Measurements from ENCODE around the gene PLAC1. TPM values are rescaled to one million over a fixed set of nuclear protein-coding genes. Genes with fewer than 3 reads are reported as not detected.

Gene PLAC1
- not detected for polyA plus RNA-seq (2012; ENCODE audit: insufficient read depth, insufficient read length)

GRCh38 chrX:134658002-134658759 is at the start of gene PLAC1:
PLAC1 (minus strand) TSS chrX:134658471; CDS start chrX:134566682, 91,789 bp downstream.
- H3K4me3 ChIP-seq (ENCODE audit: low read length), result no peak within 1 kb of the TSS
- DNase-seq (ENCODE audit: low read depth, low spot score), result no peak

GRCh38 chrX:134706138-134706537 is 47.9 kb upstream of the PLAC1 start:
- DNase-seq (ENCODE audit: low read depth, low spot score), result no peak
- no peak overlapping the region for H3K4me3 ChIP-seq (ENCODE audit: low read length)

- no peak for DNase-seq (ENCODE audit: low read depth, low spot score)
- H3K4me3 ChIP-seq (ENCODE audit: low read length), result no peak overlapping the region
These were observed 37.7 kb upstream of the PLAC1 start for GRCh38 chrX:134695999-134696398.

GRCh38 chrX:134694333-134695322 is 36.4 kb upstream of the PLAC1 start:
- no peak overlapping the region for H3K4me3 ChIP-seq (ENCODE audit: low read length)
- DNase-seq (ENCODE audit: low read depth, low spot score), result no peak

GRCh38 chrX:134693644-134694043 is 35.4 kb upstream of the PLAC1 start:
- no peak for DNase-seq (ENCODE audit: low read depth, low spot score)
- no peak overlapping the region for H3K4me3 ChIP-seq (ENCODE audit: low read length)

- no peak overlapping the region for H3K4me3 ChIP-seq (ENCODE audit: low read length)
- no peak for DNase-seq (ENCODE audit: low read depth, low spot score)
These were observed 34.7 kb upstream of the PLAC1 start for GRCh38 chrX:134692990-134693389.

GRCh38 chrX:134692233-134692632 is 34.0 kb upstream of the PLAC1 start:
- no peak overlapping the region for H3K4me3 ChIP-seq (ENCODE audit: low read length)
- no peak for DNase-seq (ENCODE audit: low read depth, low spot score)

- H3K4me3 ChIP-seq (ENCODE audit: low read length), result no peak overlapping the region
- no peak for DNase-seq (ENCODE audit: low read depth, low spot score)
These were observed 33.2 kb upstream of the PLAC1 start for GRCh38 chrX:134691453-134691852.

- no peak overlapping the region for H3K4me3 ChIP-seq (ENCODE audit: low read length)
- no peak for DNase-seq (ENCODE audit: low read depth, low spot score)
These were observed 30.6 kb upstream of the PLAC1 start for GRCh38 chrX:134688839-134689238.

- DNase-seq (ENCODE audit: low read depth, low spot score), result no peak
- H3K4me3 ChIP-seq (ENCODE audit: low read length), result no peak overlapping the region
These were observed 30.0 kb upstream of the PLAC1 start for GRCh38 chrX:134688031-134688823.

- DNase-seq (ENCODE audit: low read depth, low spot score), result no peak
- H3K4me3 ChIP-seq (ENCODE audit: low read length), result no peak overlapping the region
These were observed 27.4 kb upstream of the PLAC1 start for GRCh38 chrX:134685668-134686067.

GRCh38 chrX:134684956-134685355 is 26.7 kb upstream of the PLAC1 start:
- no peak overlapping the region for H3K4me3 ChIP-seq (ENCODE audit: low read length)
- DNase-seq (ENCODE audit: low read depth, low spot score), result no peak

GRCh38 chrX:134683351-134684005 is 25.2 kb upstream of the PLAC1 start:
- DNase-seq (ENCODE audit: low read depth, low spot score), result no peak

GRCh38 chrX:134682081-134682480 is 23.8 kb upstream of the PLAC1 start:
- no peak for DNase-seq (ENCODE audit: low read depth, low spot score)
- no peak overlapping the region for H3K4me3 ChIP-seq (ENCODE audit: low read length)

More at GRCh38 chrX:134683351-134684005, 25.2 kb upstream of the PLAC1 start:
- no peak overlapping the region for H3K4me3 ChIP-seq (ENCODE audit: low read length)

GRCh38 chrX:134679644-134680043 is 21.4 kb upstream of the PLAC1 start:
- DNase-seq (ENCODE audit: low read depth, low spot score), result no peak
- no peak overlapping the region for H3K4me3 ChIP-seq (ENCODE audit: low read length)

GRCh38 chrX:134679221-134679620 is 20.9 kb upstream of the PLAC1 start:
- no peak overlapping the region for H3K4me3 ChIP-seq (ENCODE audit: low read length)
- no peak for DNase-seq (ENCODE audit: low read depth, low spot score)

- no peak overlapping the region for H3K4me3 ChIP-seq (ENCODE audit: low read length)
- DNase-seq (ENCODE audit: low read depth, low spot score), result no peak
These were observed 19.1 kb upstream of the PLAC1 start for GRCh38 chrX:134677332-134677731.

- H3K4me3 ChIP-seq (ENCODE audit: low read length), result no peak overlapping the region
- DNase-seq (ENCODE audit: low read depth, low spot score), result no peak
These were observed 18.2 kb upstream of the PLAC1 start for GRCh38 chrX:134676436-134676835.

GRCh38 chrX:134673123-134673522 is 14.9 kb upstream of the PLAC1 start:
- no peak for DNase-seq (ENCODE audit: low read depth, low spot score)
- no peak overlapping the region for H3K4me3 ChIP-seq (ENCODE audit: low read length)

Measured in Jurkat, Clone E6-1 (cell line).